Posterior vena cava (tissue), 2 donors: ENCODE results near the gene THBD. TPM values are rescaled to one million over a fixed set of nuclear protein-coding genes. Genes with fewer than 3 reads are reported as not detected.
"Not testable (repeated sequence)": the region's sequence is repeated elsewhere in the genome, so short reads cannot be mapped to it uniquely, and the experiment has no call there.

Source experiments
- DNase-seq: peaks from one replicate; pipeline ENCODE4 v3.0.0-alpha.2; 2020; ENCODE audit warnings: low spot score
- intact Hi-C, 2 donors: fragments of 100-400 bp; cut with DNase I; formaldehyde crosslinking; loops; one replicate each; pipeline versions ENCODE4 v1.14.1 to v1.14.2; 2022 to 2023
- total RNA-seq, 2 donors: library from RNA; stranded (reverse); fragmentation: NEBNext Ultra II Directional; extraction: Animal tissue kit (Norgen Biotek cat#: 25700); gene quantifications; one replicate each; pipeline ENCODE4 v1.2.1, GENCODE V29; 2021
- donor health status: DM: yes; HTN: yes; CAD: no.
- donor health status: DM: yes; HTN: yes; CAD: no.

Gene THBD
- total RNA-seq, 2 donors from 2014 or later = 46.9 to 53.6 TPM

DNA sequence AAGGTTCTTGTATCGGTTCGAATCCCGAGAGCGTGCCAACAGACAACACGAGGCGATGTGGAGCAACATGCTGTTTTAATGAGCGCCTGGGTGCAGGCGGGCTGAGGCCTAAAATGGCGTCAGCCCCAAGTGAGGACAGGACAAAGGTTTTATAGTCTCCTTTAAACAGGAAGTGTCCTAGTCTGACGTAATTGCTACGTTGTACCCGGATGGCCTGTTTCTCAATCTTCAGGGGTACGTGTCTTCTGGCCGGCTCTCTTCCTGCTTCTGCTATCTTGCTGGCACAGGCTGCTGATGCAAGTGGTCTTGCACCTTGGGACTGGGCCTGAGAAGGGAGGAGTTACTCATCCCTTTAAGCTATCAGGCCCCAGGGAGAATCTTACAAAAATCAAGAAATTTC lies 24.0 kb downstream of the THBD start:
- intact Hi-C loops, DNase-seq: not testable (repeated sequence)

DNA sequence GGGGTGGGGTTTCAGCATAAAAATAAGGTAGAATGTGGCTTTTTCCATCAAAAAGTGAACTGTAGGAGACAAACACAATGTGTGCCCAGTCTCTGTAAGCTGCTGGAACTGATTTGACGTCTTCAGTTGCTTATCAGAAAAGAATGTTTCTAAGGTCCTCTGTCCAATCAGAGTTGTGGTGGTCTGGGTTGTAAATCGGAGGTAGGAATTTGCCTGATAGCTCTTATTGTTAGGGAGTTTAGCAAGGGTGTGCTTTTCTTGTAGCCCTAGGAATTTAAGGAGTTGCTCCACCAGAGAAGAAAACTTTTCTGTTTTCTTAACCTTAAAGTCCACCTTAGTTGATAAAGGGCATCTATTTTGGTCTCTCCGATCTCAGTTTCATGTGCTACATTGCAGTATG lies 24.8 kb downstream of the THBD start:
- DNase-seq = no peak
- intact Hi-C loops = no loop called here

DNA sequence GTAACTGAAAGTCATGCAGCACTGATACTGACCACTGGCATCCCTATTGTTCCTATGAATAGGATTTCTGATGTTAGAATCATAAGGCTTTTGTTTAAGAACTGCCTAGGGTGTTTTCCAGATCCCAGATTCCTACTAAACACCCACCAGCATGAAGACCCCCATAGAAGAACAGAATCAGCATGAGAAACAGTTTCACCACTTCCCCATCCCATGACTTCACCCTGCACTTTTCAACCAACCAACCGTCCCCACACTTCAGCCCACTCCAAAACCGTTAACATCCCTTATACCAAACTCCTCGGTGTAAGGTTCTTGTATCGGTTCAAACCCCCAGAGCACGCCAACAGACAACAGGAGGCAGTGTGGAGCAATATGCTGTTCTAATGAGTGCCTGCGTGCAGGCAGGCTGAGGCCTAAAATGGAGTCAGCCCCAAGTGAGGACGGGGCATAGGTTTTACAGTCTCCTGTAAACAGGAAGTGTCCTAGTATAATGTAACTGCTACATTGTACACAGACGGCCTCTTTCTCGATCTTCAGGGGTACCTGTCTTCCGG lies 25.8 kb downstream of the THBD start:
- no peak for DNase-seq
- intact Hi-C loops = no loop called here

- DNase-seq = no peak
- intact Hi-C loops = no loop called here
These were observed 26.6 kb downstream of the THBD start for GRCh38 chr20:23022849-23023248.

DNA sequence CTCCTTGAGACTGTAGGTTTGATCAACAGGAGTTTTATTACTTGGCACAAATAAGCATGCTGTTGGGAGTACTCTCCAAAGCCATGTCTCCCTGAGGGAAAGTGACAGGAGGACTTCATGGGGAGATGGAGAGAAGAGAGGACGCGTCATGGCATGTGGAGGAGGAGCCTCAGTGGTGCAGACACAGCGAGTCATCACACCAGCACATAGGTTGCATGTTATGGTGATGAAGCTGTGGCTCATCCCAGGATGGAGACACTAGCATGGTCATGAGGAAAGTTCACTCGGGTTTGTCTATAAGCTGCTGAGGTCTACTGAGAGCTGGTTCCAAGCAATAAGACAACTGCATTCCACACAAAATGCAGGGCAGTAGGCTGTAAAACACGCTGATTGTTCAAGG lies 27.5 kb downstream of the THBD start:
- DNase-seq = no peak
- intact Hi-C loops = no loop called here

DNA sequence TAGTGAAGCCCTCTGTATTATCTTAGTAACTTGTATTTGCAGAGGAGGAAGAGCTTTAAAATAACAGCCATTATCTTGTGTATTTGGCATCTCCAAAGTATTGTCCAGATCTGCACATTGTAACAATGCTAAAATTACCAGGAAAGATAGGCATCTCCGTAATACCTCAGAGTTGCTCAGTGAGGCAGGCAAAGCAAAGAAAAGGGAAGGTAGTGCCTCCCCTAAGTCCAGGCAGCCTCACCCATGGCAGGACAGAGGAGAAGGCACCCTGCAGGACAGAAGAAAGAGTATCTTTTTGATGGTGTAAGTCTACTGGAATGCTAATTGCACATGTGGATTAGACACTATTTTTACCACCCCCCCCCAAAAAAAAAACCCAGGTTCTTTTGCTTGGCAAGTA lies 27.9 kb downstream of the THBD start:
- intact Hi-C loops = no loop called here
- DNase-seq = no peak

GRCh38 chr20:23020230-23021018 lies 29.0 kb downstream of the THBD start:
- intact Hi-C loops = no loop called here
- DNase-seq = no peak

- peak; percentile 53 for DNase-seq
- intact Hi-C loops = no loop called here
These were observed 30.1 kb downstream of the THBD start for GRCh38 chr20:23019403-23019802.

DNA sequence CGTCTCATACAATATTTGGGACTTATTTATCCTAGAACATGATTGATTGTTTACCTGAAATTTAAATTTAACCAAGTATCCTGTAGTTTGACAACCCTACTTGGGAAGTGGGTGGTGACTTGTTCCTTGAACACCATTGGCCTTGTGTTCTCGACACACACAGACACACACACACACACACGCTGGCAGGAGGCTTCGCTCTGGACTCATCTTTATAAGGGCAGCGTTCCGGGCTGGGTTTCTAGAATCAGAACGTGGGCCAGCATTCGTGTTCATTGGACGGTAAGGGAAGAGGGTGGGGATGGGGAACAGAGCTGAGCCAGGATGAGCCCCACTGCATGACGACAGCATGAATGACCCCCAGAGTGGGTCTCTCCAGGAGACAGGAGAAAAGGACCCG lies 30.5 kb downstream of the THBD start:
- peak; percentile 50 for DNase-seq
- intact Hi-C loops = no loop called here

DNA sequence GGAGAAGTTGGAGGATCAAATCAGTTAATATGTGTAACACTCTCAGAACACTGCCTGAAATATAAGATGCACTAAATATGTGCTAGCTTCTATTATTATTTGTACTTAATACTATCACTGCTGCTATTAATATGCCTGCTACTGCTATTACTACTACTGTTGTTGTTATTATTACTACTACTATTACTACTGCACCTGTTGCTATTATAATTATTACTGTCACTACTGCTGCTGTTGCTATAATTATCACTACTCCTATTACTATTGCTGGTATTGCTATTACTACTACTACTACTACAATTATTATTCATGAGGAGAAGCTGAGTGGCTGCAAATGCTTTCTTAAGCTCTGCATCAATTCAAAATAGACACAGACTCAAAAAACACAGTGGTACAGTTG lies 31.0 kb downstream of the THBD start:
- intact Hi-C loops = no loop called here

GRCh38 chr20:23017516-23017915 lies 32.0 kb downstream of the THBD start:
- intact Hi-C loops = loop anchor here in 1 of 2 donors (2.0 kb wide), 1 partner anchor 75 kb away; no protein-coding TSS in a partner anchor
- no peak for DNase-seq

More for the DNA sequence above, 31.0 kb downstream of the THBD start:
- no peak for DNase-seq

GRCh38 chr20:23013429-23013828 lies 36.0 kb downstream of the THBD start:
- no peak for DNase-seq
- intact Hi-C loops = no loop called here

GRCh38 chr20:23011008-23011721 lies 38.3 kb downstream of the THBD start:
- intact Hi-C loops = no loop called here
- no peak for DNase-seq

DNA sequence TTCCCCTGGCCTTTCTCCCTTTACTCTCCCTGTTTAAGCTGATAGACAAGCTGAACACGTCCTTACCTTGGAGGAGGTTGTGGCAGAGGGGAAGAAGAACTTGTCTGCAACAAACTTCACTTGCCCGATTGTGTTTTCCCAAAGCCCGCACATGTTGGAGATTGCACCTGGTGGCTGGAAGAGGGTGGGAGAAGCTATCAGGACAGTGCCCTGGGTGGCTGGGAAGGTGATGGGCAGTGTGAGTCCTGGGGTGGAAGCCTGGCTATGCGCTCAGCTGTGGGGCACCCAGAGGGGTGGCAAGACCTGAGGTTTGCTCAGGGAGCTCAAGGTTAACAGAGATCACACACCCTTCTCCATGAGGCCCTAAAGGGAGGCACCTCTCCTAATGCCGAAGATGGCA lies 39.4 kb downstream of the THBD start:
- no peak for DNase-seq
- intact Hi-C loops = no loop called here

DNA sequence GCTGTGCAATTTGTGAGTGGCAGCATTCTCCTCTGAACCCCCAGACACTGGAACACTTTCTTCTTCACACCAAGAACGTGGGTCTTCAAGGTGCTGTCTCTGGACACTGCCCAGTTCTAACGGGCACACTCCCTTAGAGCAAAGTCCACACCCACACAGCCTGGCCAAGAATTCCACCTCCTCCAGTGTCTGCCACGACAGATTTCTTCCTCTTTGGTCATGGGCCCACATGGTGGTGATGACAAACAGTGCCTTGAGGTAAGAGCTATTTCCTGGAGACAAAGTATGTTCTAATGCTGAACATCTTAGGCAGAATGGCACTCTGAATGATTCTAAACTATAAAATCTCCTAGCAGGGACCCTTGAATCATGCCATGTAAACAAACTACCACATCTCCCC lies 39.8 kb downstream of the THBD start:
- no peak for DNase-seq
- intact Hi-C loops = no loop called here

DNA sequence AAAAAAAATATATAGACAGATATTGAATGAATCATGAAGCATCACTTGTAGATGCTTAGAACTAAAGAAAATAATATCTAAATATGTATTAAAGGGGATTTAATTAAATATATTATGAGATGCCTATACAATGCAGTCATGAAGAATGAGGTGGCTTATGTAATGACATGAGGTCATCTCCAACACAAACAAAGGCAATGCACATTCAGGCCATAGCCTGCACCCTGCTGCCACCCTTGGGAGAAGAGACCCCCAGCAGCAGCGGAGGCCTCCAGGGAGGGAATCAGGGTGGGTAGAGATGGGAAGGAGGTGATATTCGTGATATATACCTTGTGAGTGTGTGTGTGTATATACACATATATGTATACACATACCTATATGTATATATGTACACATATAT lies 40.8 kb downstream of the THBD start:
- no peak for DNase-seq
- intact Hi-C loops = no loop called here

DNA sequence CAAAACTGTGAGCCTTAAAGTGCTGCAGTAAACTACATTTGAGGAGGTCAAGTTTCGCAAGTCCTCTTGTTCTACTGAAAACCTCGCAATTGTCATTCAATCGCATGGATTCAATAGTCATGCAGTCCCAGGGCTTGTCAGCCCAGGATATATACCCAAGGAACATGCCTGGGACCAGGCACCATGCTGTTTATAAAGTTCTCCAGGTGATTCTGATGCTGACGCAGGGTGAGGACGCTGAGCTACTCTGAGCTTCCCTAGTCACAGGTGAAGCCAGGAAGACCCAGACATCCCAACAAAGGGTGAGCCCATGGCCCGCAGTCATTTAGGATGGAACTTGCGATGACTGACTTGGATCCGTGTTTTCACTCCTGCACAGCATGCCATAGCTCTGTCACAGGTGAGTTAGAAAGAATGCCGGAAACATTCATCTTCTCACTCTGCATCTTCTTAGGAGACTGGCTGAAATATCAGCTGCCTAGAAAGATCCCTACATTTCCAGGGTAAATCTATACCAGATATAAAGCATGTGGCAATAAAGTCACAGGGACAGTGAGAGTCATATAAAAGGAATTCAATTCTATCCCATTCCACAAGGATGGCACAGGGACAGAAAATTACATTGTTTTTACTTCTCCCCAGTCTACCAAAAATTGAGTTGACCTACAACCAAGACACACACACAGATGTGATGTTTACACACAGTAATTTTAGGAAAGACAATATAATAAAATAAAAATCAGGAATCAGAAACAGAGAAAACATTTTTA lies 41.4 kb downstream of the THBD start:
- intact Hi-C loops = no loop called here
- DNase-seq = no peak

DNA sequence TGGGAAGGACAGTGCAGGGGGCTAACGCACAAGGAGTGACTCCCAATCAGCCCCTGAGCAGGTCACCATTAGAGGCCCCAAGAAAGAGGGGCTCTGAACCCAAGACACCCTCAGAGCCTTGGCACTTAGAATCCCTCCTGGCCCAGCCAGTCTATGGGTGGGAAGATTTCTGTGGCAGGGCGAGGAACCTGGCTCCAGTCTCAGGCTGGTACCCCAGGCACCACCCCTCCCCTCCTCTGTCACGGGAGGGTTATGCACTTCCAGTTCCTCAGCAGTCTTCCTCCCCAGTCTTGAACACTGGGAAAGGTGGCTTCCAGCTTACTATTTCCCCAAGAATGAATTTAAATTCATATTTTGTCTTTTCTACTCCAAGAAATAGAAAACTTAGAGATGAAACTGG lies 42.0 kb downstream of the THBD start:
- DNase-seq = no peak
- intact Hi-C loops = no loop called here

- no peak for DNase-seq
- intact Hi-C loops = no loop called here
These were observed 43.7 kb downstream of the THBD start for GRCh38 chr20:23005776-23006175.

DNA sequence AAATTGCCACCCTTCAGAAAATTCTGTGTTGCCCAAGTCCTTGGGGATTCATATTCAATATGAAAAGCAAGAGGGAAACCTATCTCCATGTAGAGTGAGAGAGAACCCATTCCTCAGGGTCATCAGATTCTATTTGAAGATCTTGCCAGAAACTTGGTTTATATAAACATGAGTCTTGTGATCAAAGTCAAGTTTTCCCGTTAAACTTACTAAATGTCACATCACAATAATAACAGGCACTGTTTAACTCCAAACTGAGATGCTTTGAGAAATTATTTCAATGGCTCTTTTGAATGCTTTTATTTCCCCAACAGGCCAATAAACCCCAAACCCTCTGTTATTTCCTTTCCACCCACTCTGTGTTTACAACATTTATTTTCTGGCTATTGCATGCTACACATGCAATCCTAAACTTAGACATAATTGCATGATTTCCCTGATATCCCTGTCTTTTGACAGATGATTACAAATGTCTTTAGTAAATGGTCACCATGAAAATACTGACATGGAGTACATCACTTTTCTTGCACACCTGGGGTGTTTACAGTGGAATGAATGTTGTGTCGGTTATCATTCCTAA lies 45.5 kb downstream of the THBD start:
- no peak for DNase-seq
- intact Hi-C loops = no loop called here
